ENCODE results near the gene ERG. TPM values are rescaled to one million over a fixed set of nuclear protein-coding genes. Genes with fewer than 3 reads are reported as not detected.

ERG gene
- total and polyA plus RNA-seq, 7 experiments from 2014 or later = 0.24 to 1.3 TPM; not detected in 5

DNA sequence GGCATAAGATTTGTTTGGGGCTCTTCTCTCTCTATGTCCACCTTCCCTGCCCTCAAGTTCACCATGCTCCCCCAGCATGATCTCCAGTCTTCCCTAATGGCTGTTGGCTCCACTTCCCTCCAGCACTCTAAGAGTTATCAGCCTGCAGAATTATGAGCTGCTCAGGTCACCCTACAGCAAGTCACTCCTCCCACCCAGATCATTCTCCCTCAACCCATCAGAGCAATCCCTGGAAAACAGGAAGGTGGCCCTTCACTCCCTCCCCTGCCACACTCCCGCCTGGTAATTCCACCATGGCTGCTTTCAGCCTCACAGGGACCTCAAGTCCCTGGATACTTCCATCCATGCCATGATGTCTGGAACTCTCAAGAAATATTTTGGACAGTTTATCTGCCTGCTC, 137.0 kb downstream of the ERG start:
- peaks cover 0 to 1% (median 0%) of the 10 kb centered on the region in 7 donors for H3K4me1 Mint-ChIP-seq
- no peak overlapping the region for H3K4me3 ChIP-seq (ENCODE audit: low read length)
- H3K4me1 ChIP-seq (ENCODE audit: control insufficient read depth in 2 of 2, insufficient read depth in 2 of 2, low read length in 2 of 2) = no peaks in the 10 kb centered on the region
- H3K27ac Mint-ChIP-seq = no peak overlapping the region
- peaks cover 0 to 22% (median 16%) of the 10 kb centered on the region in 5 donors for H3K27me3 Mint-ChIP-seq
- no peak for DNase-seq
- H3K27me3 ChIP-seq (ENCODE audit: control insufficient read depth in 2 of 2, insufficient read depth in 2 of 2, low read length in 2 of 2) = no peaks in the 10 kb centered on the region
- ChIA-PET CTCF (no interaction called here), POLR2A (no interaction called here)
- intact Hi-C loops (cut with micrococcal nuclease) = no loop called here
- H3K36me3 ChIP-seq (ENCODE audit: control insufficient read depth in 2 of 3, insufficient read depth in 3 of 3, low read length in 3 of 3) = no peaks in the 10 kb centered on the region
- no peak overlapping the region for H3K27ac ChIP-seq (ENCODE audit: low read depth, low read length)
- H3K4me3 Mint-ChIP-seq = no peak overlapping the region
- H3K36me3 Mint-ChIP-seq = no peaks in the 10 kb centered on the region
- H3K9me3 ChIP-seq (ENCODE audit: control insufficient read depth in 2 of 3, low read length in 3 of 3) = no peaks in the 10 kb centered on the region
- peaks cover 0 to 3% (median 0%) of the 10 kb centered on the region in 11 donors for H3K9me3 Mint-ChIP-seq
- no peak for ATAC-seq

DNA sequence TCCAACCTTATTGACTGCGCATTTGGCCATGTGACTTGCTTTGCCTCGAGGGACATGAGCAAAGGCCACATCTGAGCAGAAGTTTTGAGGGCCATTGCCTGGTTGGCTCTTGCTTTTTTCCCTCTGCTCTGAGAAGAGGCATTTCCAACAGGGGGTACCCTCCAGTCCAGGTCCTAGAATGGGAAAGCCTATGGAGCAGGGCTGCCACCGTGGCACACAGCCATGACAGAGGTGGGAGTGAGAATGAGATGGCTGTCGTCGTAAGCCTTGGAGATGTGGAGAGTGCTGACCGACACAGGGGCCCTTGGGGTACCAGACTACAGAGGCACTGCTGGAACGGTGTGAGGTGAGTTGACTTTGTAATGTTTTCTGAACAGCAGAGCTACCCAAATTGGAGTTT, 138.4 kb downstream of the ERG start:
- ChIA-PET POLR2A (no interaction called here), CTCF (no interaction called here)
- Histone ChIP-seq H3K9me3 (ENCODE audit: control insufficient read depth in 2 of 3, low read length in 3 of 3) (no peaks in the 10 kb centered on the region), H3K27me3 (ENCODE audit: control insufficient read depth in 2 of 2, insufficient read depth in 2 of 2, low read length in 2 of 2) (no peaks in the 10 kb centered on the region), H3K4me3 (ENCODE audit: low read length) (no peak overlapping the region), H3K27ac (ENCODE audit: low read depth, low read length) (no peak overlapping the region), H3K36me3 (ENCODE audit: control insufficient read depth in 2 of 3, insufficient read depth in 3 of 3, low read length in 3 of 3) (no peaks in the 10 kb centered on the region), H3K4me1 (ENCODE audit: control insufficient read depth in 2 of 2, insufficient read depth in 2 of 2, low read length in 2 of 2) (no peaks in the 10 kb centered on the region)
- no peak overlapping the region for H3K4me3 Mint-ChIP-seq
- no peaks in the 10 kb centered on the region for H3K36me3 Mint-ChIP-seq
- DNase-seq (no peak), ATAC-seq (no peak)
- intact Hi-C loops (cut with micrococcal nuclease) = loop anchor here in 1 of 2 donors (10.0 kb wide), 1 partner anchor 685 kb away; no protein-coding TSS in a partner anchor
- H3K27me3 Mint-ChIP-seq = peaks cover 0 to 25% (median 16%) of the 10 kb centered on the region in 5 donors
- H3K27ac Mint-ChIP-seq = no peak overlapping the region
- H3K4me1 Mint-ChIP-seq = peaks cover 0 to 3% (median 0%) of the 10 kb centered on the region in 7 donors
- peaks cover 0 to 3% (median 0%) of the 10 kb centered on the region in 11 donors for H3K9me3 Mint-ChIP-seq

DNA sequence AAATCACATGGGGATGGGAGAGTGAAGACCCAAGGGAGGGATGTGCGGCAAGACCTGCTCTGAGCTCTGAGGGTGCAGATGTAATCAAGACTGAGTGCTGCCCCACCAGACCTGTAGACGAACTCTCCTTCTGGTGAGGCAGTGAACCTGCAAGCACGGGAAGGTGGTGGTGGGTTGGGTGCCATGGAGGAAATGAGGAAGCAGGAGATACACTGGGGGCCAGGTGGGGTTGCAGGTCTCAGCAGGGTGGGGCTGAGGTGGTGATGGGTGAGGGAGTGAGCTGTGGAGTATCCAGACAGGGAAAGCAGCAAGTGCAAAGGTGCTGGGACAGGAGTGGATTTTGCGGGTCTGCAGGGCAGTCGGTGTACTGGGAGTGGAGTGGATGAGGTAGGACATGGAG, 139.2 kb downstream of the ERG start:
- Histone ChIP-seq H3K27me3 (ENCODE audit: control insufficient read depth in 2 of 2, insufficient read depth in 2 of 2, low read length in 2 of 2) (no peaks in the 10 kb centered on the region), H3K36me3 (ENCODE audit: control insufficient read depth in 2 of 3, insufficient read depth in 3 of 3, low read length in 3 of 3) (no peaks in the 10 kb centered on the region), H3K4me1 (ENCODE audit: control insufficient read depth in 2 of 2, insufficient read depth in 2 of 2, low read length in 2 of 2) (no peaks in the 10 kb centered on the region), H3K9me3 (ENCODE audit: control insufficient read depth in 2 of 3, low read length in 3 of 3) (no peaks in the 10 kb centered on the region), H3K4me3 (ENCODE audit: low read length) (no peak overlapping the region), H3K27ac (ENCODE audit: low read depth, low read length) (no peak overlapping the region)
- Mint-ChIP-seq H3K27ac (no peak overlapping the region), H3K4me3 (no peak overlapping the region), H3K36me3 (no peaks in the 10 kb centered on the region), H3K9me3 (peaks cover 0 to 3% (median 0%) of the 10 kb centered on the region in 11 donors), H3K4me1 (peaks cover 0 to 3% (median 0%) of the 10 kb centered on the region in 7 donors), H3K27me3 (peaks cover 0 to 29% (median 16%) of the 10 kb centered on the region in 5 donors)
- POLR2A ChIA-PET = no interaction called here
- CTCF ChIA-PET = no interaction called here
- intact Hi-C loops (cut with micrococcal nuclease) = loop anchor here in 1 of 2 donors (10.0 kb wide), 1 partner anchor 684 kb away; no protein-coding TSS in a partner anchor
- ATAC-seq (no peak), DNase-seq (no peak)

DNA sequence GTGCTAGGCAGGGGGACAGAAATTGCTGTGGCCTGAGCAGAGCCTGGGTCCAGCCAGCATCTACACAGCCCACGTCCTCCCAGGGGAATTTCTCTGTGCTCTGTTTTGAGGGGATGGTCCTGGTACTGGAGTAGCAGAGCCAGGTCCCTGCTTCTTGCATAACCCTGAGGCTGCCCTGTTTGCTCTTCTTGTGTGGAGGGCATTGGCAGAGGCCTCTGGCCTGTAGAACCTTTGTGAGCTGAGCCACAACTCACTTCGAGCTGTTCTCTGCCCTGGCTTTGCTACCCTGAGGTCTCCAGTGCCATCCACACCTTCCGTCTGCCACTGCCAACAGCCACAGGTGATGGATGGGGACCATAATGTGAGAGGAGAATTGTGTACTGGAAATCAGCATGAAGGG, 139.6 kb downstream of the ERG start:
- no peaks in the 10 kb centered on the region for H3K36me3 ChIP-seq (ENCODE audit: control insufficient read depth in 2 of 3, insufficient read depth in 3 of 3, low read length in 3 of 3)
- intact Hi-C loops (cut with micrococcal nuclease) = loop anchor here in 1 of 2 donors (10.0 kb wide), 1 partner anchor 684 kb away; no protein-coding TSS in a partner anchor

DNA sequence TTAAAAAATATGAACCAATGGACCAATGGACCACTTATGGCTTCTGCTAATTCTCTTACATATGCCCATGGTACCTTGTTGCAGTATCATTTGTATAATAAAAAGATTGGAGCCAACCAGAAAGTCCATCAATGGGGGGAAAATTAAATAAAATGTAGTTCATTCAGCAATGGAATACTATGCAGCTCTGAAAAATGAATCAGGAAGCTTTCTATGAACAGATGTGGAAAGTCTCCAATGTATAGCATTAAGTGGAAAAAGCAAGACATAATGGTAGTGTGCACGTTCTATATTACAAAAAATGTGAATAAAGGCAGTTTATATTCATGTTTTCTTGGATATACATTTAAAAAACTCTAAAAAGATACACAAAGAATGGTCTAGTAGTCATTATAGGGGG, 140.2 kb downstream of the ERG start:
- H3K27me3 Mint-ChIP-seq = peaks cover 0 to 29% (median 16%) of the 10 kb centered on the region in 5 donors
- POLR2A ChIA-PET = no interaction called here
- H3K27ac Mint-ChIP-seq = no peak overlapping the region
- Histone ChIP-seq H3K4me3 (ENCODE audit: low read length) (no peak overlapping the region), H3K27me3 (ENCODE audit: control insufficient read depth in 2 of 2, insufficient read depth in 2 of 2, low read length in 2 of 2) (no peaks in the 10 kb centered on the region), H3K27ac (ENCODE audit: low read depth, low read length) (no peak overlapping the region), H3K9me3 (ENCODE audit: control insufficient read depth in 2 of 3, low read length in 3 of 3) (no peaks in the 10 kb centered on the region), H3K36me3 (ENCODE audit: control insufficient read depth in 2 of 3, insufficient read depth in 3 of 3, low read length in 3 of 3) (no peaks in the 10 kb centered on the region), H3K4me1 (ENCODE audit: control insufficient read depth in 2 of 2, insufficient read depth in 2 of 2, low read length in 2 of 2) (no peaks in the 10 kb centered on the region)
- DNase-seq = no peak
- intact Hi-C loops (cut with micrococcal nuclease) = loop anchor here in 1 of 2 donors (10.0 kb wide), 1 partner anchor 683 kb away; no protein-coding TSS in a partner anchor
- no peak overlapping the region for H3K4me3 Mint-ChIP-seq
- CTCF ChIA-PET = interaction anchor here (1.3 to 3.8 kb wide), 4 partner anchors 136 to 200 kb away, joined by 4 to 30 read pairs (median 8); no protein-coding TSS in a partner anchor
- peaks cover 0 to 3% (median 0%) of the 10 kb centered on the region in 7 donors for H3K4me1 Mint-ChIP-seq
- no peaks in the 10 kb centered on the region for H3K36me3 Mint-ChIP-seq
- peaks cover 0 to 3% (median 0%) of the 10 kb centered on the region in 11 donors for H3K9me3 Mint-ChIP-seq
- no peak for ATAC-seq

More for the DNA sequence above, 139.6 kb downstream of the ERG start:
- no peaks in the 10 kb centered on the region for H3K27me3 ChIP-seq (ENCODE audit: control insufficient read depth in 2 of 2, insufficient read depth in 2 of 2, low read length in 2 of 2)
- ATAC-seq = no peak
- H3K27ac ChIP-seq (ENCODE audit: low read depth, low read length) = no peak overlapping the region
- ChIA-PET CTCF (interaction anchor here (1.3 kb wide), 1 partner anchor 136 kb away, joined by 4 read pairs; no protein-coding TSS in a partner anchor), POLR2A (no interaction called here)
- no peaks in the 10 kb centered on the region for H3K4me1 ChIP-seq (ENCODE audit: control insufficient read depth in 2 of 2, insufficient read depth in 2 of 2, low read length in 2 of 2)
- H3K27me3 Mint-ChIP-seq = peaks cover 0 to 29% (median 16%) of the 10 kb centered on the region in 5 donors
- peaks cover 0 to 3% (median 0%) of the 10 kb centered on the region in 11 donors for H3K9me3 Mint-ChIP-seq
- H3K36me3 Mint-ChIP-seq = no peaks in the 10 kb centered on the region
- H3K4me3 ChIP-seq (ENCODE audit: low read length) = no peak overlapping the region
- no peak overlapping the region for H3K4me3 Mint-ChIP-seq
- no peaks in the 10 kb centered on the region for H3K9me3 ChIP-seq (ENCODE audit: control insufficient read depth in 2 of 3, low read length in 3 of 3)
- no peak for DNase-seq
- H3K27ac Mint-ChIP-seq = no peak overlapping the region
- H3K4me1 Mint-ChIP-seq = peaks cover 0 to 3% (median 0%) of the 10 kb centered on the region in 7 donors

DNA sequence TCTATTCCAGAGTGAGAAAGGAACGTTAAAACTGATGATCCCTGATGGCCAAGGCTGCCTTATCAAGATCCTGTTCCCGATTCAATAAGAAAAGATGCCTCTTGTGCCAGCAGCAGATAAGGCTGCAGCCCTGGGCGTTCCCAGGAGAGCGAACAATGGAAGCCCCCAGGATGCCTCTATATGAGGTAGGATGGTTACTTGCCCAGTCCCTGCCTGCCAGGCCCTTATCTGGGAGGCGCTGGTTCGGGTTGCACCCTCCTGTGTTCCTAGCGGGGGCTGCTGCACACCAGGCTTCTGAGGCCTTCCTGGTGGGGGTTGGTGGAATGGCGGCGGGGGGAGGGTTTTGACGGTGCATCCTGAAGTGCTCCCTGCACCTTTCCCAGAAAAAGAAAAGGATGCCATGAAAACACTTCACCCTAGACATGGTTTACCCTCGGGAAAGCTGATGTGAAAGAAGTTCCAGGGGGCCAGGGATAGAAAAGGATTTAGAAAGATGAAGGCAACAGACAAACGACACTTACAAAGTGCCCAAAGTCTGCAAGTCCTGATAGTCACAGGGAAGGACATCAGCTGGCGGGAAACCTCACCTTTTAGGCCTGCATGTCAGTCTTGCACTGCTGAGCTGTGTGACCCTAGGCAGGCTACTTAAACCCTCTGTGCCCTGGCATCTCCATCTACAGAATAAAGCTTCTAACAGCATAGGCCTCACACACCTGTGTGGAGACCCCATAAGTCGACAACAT, 141.2 kb downstream of the ERG start:
- Mint-ChIP-seq H3K4me3 (no peak overlapping the region), H3K4me1 (peaks cover 1 to 9% (median 7%) of the 10 kb centered on the region in 7 donors), H3K9me3 (peaks cover 0 to 3% (median 0%) of the 10 kb centered on the region in 11 donors), H3K27me3 (peaks cover 0 to 29% (median 13%) of the 10 kb centered on the region in 5 donors), H3K36me3 (no peaks in the 10 kb centered on the region), H3K27ac (no peak overlapping the region)
- no peak overlapping the region for H3K27ac ChIP-seq (ENCODE audit: low read depth, low read length)
- ChIA-PET POLR2A (no interaction called here), CTCF (interaction anchor here (0.5 to 3.8 kb wide), 8 partner anchors 44 to 1525 kb away, joined by 3 to 30 read pairs (median 4); no protein-coding TSS in a partner anchor)
- H3K4me1 ChIP-seq (ENCODE audit: control insufficient read depth in 2 of 2, insufficient read depth in 2 of 2, low read length in 2 of 2) = peaks cover 0 to 6% of the 10 kb centered on the region in 2 donors
- H3K36me3 ChIP-seq (ENCODE audit: control insufficient read depth in 2 of 3, insufficient read depth in 3 of 3, low read length in 3 of 3) = no peaks in the 10 kb centered on the region
- no peaks in the 10 kb centered on the region for H3K9me3 ChIP-seq (ENCODE audit: control insufficient read depth in 2 of 3, low read length in 3 of 3)
- DNase-seq (no peak), ATAC-seq (no peak)
- H3K27me3 ChIP-seq (ENCODE audit: control insufficient read depth in 2 of 2, insufficient read depth in 2 of 2, low read length in 2 of 2) = no peaks in the 10 kb centered on the region
- intact Hi-C loops (cut with micrococcal nuclease) = loop anchor here (1.0 to 10.0 kb wide), 7 partner anchors 138 to 793 kb away; no protein-coding TSS in a partner anchor
- H3K4me3 ChIP-seq (ENCODE audit: low read length) = no peak overlapping the region
